HL-60 (cell line): ENCODE data around the gene IL20RA.

Source experiments
- CTCF ChIP-seq: IDR thresholded peaks from one replicate; pipeline ENCODE4 v1.5.1; 2011; ENCODE audit warnings: low read length, control low read depth, inconsistent platforms; ENCODE audit not compliant: insufficient read depth
- REST ChIP-seq: IDR thresholded peaks from 2 replicates; pipeline ENCODE4 v1.6.1; 2012; ENCODE audit warnings: low read depth; ENCODE audit not compliant: insufficient replicate concordance
- SPI1 ChIP-seq: IDR thresholded peaks from 2 replicates; pipeline ENCODE4 v1.6.1; 2012; ENCODE audit warnings: low read depth, mild to moderate bottlenecking, borderline replicate concordance

GRCh38 chr6:137015943-137016342, 28.8 kb downstream of the IL20RA start:
- TF ChIP-seq CTCF, result no peak
- TF ChIP-seq SPI1, result no peak
- no peak for TF ChIP-seq REST
